Endothelial cell (in vitro differentiated cells): ENCODE results near the gene RASAL2. TPM values are rescaled to one million over a fixed set of nuclear protein-coding genes. Genes with fewer than 3 reads are reported as not detected.

Source experiments
- DNase-seq: peaks from one replicate; pipeline ENCODE4 v3.0.0; 2021; ENCODE audit warnings: low spot score
- H3K27ac Mint-ChIP-seq: one replicate; pipeline ENCODE4 v1.8.0; 2021; ENCODE audit warnings: mixed read lengths, inconsistent platforms; ENCODE audit not compliant: unreplicated experiment
- H3K27me3 Mint-ChIP-seq: one replicate; pipeline ENCODE4 v1.8.0; 2021; ENCODE audit warnings: mild to moderate bottlenecking, moderate library complexity, mixed read lengths, inconsistent platforms; ENCODE audit not compliant: unreplicated experiment
- H3K36me3 Mint-ChIP-seq: one replicate; pipeline ENCODE4 v1.8.0; 2021; ENCODE audit warnings: mild to moderate bottlenecking, low read depth, mixed read lengths, inconsistent platforms; ENCODE audit not compliant: unreplicated experiment
- H3K4me1 Mint-ChIP-seq: one replicate; pipeline ENCODE4 v1.8.0; 2021; ENCODE audit warnings: mild to moderate bottlenecking, mixed read lengths, inconsistent platforms; ENCODE audit not compliant: unreplicated experiment
- H3K4me3 Mint-ChIP-seq: one replicate; pipeline ENCODE4 v1.8.0; 2021; ENCODE audit warnings: mild to moderate bottlenecking, mixed read lengths, inconsistent platforms; ENCODE audit not compliant: unreplicated experiment
- H3K9me3 Mint-ChIP-seq: one replicate; pipeline ENCODE4 v1.8.0; 2021; ENCODE audit warnings: mixed read lengths, inconsistent platforms; ENCODE audit not compliant: unreplicated experiment
- CTCF ChIP-seq: fragments of 200-600 bp; sonication (generic); IDR thresholded peaks from one replicate; pipeline ENCODE4 v1.5.0; 2021; ENCODE audit warnings: antibody characterized with exemption; ENCODE audit not compliant: unreplicated experiment
- total RNA-seq: library from RNA; stranded (reverse); fragmentation: NEBNext Ultra II Directional; extraction: Animal tissue kit (Norgen Biotek cat#: 25700); gene quantifications from one replicate; pipeline ENCODE4 v1.2.1, GENCODE V29; 2021; ENCODE audit not compliant: unreplicated experiment

Gene RASAL2
- total RNA-seq, 1 donor from 2014 or later = 82.1 TPM

DNA sequence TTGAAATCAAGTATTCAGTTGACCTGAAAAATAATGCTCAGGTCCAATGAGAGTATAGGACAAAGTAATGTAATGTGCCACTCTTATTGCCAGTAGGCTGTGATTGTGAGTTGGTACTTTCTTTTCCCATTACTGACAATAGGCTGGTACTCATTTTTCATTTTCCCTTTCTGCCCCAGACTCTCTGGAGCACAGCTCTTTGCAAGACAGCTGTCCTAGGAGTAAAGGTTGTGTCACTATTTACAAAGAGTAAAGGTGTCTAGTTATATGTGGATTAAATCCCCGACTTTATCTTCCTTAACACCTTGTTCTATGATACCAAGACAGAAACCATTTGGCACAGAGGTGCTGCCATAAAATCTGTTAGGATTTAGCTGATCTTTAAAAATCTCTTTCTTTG, 32.3 kb upstream of the RASAL2 start:
- Mint-ChIP-seq H3K27me3 (no peaks in the 10 kb centered on the region), H3K4me1 (peaks cover 47% of the 10 kb centered on the region), H3K27ac (no peak overlapping the region)

DNA sequence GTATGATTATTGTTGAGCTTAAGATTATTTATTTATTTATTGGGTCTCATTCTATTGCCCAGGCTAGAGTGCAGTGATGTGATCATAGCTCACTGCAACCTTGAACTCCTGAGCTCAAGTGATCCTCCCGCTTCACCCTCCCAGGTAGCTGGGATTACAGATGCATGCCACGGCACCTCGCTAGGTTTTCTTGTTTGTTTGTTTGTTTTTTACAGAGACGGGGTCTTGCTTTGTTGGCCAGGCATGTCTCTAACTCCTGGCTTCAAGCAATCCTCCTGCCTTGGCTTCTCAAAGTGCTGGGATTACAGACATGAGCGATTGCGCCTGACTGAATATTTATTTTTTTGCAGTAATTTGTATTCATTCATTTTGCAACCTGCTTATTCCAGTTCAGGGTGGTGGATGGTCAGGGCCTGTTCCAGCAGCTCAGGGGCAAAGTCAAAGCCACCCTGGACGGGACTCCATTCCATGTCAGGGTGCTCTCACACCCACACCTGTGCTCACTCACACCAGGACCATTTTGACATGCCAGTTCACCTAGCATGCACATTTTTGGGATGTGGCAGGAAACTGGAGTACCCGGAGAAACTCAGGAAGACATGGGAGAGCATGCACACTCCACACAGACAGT, 29.6 kb upstream of the RASAL2 start:
- Mint-ChIP-seq H3K4me3 (no peak overlapping the region), H3K27ac (no peak overlapping the region), H3K36me3 (no peaks in the 10 kb centered on the region), H3K4me1 (peaks cover 21% of the 10 kb centered on the region), H3K9me3 (no peaks in the 10 kb centered on the region), H3K27me3 (no peaks in the 10 kb centered on the region)
- TF ChIP-seq CTCF = no peak
- no peak for DNase-seq

More for the DNA sequence above, 32.3 kb upstream of the RASAL2 start:
- Mint-ChIP-seq H3K36me3 (no peaks in the 10 kb centered on the region), H3K4me3 (no peak overlapping the region), H3K9me3 (no peaks in the 10 kb centered on the region)
- no peak for DNase-seq
- no peak for TF ChIP-seq CTCF

- no peak for TF ChIP-seq CTCF
Observed at GRCh38 chr1:178065250-178065649, 28.7 kb upstream of the RASAL2 start.

DNA sequence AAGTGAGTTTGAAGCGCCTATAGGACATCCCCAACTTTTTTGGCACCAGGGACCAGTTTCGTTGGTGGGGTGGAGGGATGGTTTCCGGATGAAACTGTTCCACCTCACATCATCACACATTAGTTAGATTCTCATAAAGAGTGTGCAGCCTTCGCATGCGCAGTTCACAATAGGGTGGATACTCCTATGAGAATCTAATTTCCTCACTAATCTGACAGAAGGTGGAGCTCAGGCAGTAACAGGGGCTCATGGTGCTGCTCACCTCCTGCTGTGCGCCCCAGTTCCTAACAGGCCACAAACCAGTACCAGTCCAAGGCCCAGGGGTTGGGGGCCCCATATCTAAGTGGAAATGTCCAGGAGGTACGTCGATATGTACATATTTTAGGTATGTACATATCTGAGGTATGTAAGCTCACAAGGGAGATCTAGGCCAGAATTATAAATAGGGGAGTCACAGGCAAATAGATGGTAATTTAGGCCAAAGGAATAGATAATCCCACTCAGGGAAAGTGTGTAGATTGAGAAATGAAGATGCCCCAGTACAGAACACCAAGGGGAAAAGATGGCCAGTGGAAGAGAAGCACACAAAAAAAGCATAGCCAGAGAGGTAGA, 27.5 kb upstream of the RASAL2 start:
- H3K27ac Mint-ChIP-seq = no peak overlapping the region
- H3K4me1 Mint-ChIP-seq = peaks cover 1% of the 10 kb centered on the region
- H3K4me3 Mint-ChIP-seq = no peak overlapping the region
- no peak for DNase-seq
- H3K36me3 Mint-ChIP-seq = no peaks in the 10 kb centered on the region
- TF ChIP-seq CTCF = no peak
- no peaks in the 10 kb centered on the region for H3K27me3 Mint-ChIP-seq
- no peaks in the 10 kb centered on the region for H3K9me3 Mint-ChIP-seq

More at GRCh38 chr1:178065250-178065649, 28.7 kb upstream of the RASAL2 start:
- H3K9me3 Mint-ChIP-seq = no peaks in the 10 kb centered on the region
- H3K4me3 Mint-ChIP-seq = no peak overlapping the region
- no peak overlapping the region for H3K27ac Mint-ChIP-seq
- no peak for DNase-seq
- H3K4me1 Mint-ChIP-seq = peaks cover 13% of the 10 kb centered on the region
- no peaks in the 10 kb centered on the region for H3K36me3 Mint-ChIP-seq
- H3K27me3 Mint-ChIP-seq = no peaks in the 10 kb centered on the region

DNA sequence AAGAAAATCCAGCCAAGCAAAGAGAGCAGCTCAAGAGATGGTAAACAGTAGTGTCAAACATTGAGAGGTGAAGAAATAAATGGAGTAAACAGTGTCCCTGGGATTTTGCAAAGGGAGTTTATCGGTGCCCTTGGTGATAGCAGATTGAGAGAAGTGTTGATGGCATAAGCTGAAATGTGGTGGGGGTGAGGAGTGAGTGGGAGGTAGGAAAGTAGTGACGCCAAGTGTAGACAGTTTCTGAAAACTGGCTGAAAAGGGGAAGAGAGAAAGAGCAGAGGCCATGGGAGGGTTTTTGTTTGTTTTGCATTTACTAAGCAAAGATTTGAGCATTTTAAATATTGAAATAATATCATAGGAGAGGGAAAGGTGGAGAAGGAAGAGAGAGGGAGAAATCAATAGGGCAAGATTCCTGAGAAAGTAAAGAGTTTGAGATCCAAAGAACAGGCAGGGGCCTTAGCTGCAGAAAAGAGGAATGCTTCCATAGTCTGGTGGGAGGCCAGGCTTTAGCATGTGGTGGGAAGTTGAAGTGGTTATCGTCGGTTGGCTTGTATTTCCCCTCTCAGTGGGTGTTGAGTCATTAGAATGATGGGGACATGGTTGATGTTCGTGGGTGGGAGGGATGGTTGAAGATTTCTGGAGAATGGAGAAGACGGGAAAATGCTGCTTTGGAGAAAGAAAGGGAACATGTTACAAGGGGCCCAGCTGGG, 26.8 kb upstream of the RASAL2 start:
- no peak for TF ChIP-seq CTCF
- H3K4me3 Mint-ChIP-seq = no peak overlapping the region
- no peak overlapping the region for H3K27ac Mint-ChIP-seq
- no peaks in the 10 kb centered on the region for H3K4me1 Mint-ChIP-seq
- no peak for DNase-seq
- no peaks in the 10 kb centered on the region for H3K27me3 Mint-ChIP-seq
- no peaks in the 10 kb centered on the region for H3K9me3 Mint-ChIP-seq
- H3K36me3 Mint-ChIP-seq = no peaks in the 10 kb centered on the region
